GM19455 (cell line): Measurements from ENCODE around the gene TNNC2.
"Not testable (repeated sequence)": the region's sequence is repeated elsewhere in the genome, so short reads cannot be mapped to it uniquely, and the experiment has no call there.

Experiments used
- ATAC-seq: cut with Tn5 transposase; IDR thresholded peaks from one replicate; pipeline ENCODE4 v1.9.1; 2021; ENCODE audit not compliant: unreplicated experiment

Gene TNNC2

GRCh38 chr20:45827030-45827652 is at the start of gene TNNC2:
Gene TNNC2 (minus strand): TSS chr20:45827312. CDS start chr20:45827248, 64 bp downstream.
- no peak for ATAC-seq

DNA sequence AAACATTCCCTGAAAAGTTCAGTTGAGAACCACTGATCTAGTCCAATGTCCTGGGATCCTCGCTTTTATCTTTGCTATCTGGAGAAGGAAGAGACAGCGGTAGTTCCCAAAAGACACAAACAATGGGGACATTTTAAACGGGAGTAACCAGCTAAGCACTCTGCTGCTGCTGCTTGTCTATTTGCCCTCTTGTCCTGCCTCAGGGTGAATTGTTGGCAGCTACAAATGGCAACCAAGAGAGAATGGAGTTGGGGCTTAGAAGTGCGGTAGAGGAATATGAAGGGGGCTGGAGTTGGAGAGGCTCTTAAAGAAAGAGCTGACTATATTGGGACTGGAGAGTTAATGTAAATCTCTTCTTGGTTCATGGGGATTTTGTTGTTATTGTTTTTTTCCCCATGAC is 47.5 kb upstream of the TNNC2 start:
- ATAC-seq: no peak

DNA sequence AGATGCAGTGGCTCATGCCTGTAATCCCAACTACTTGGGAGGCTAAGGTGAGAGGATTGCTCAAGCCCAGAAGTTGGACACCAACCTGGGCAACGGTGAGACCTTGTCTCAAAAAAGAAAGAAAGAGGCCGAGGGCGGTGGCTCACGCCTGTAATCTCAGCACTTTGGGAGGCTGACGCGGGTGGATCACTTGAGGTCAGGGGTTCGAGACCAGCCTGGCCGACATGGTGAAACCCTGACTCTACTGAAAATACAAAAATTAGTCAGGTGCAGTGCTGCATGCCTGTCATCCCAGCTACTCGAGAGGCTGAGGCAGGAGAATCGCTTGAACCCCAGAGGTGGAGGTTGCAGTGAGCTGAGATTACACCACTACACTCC is 47.0 kb upstream of the TNNC2 start:
- not testable (repeated sequence) for ATAC-seq

GRCh38 chr20:45873409-45874103 is 46.4 kb upstream of the TNNC2 start:
- ATAC-seq: no peak

- ATAC-seq: no peak
These were observed 45.5 kb upstream of the TNNC2 start for GRCh38 chr20:45872626-45873025.

- no peak for ATAC-seq
These were observed 40.7 kb upstream of the TNNC2 start for GRCh38 chr20:45867819-45868176.

DNA sequence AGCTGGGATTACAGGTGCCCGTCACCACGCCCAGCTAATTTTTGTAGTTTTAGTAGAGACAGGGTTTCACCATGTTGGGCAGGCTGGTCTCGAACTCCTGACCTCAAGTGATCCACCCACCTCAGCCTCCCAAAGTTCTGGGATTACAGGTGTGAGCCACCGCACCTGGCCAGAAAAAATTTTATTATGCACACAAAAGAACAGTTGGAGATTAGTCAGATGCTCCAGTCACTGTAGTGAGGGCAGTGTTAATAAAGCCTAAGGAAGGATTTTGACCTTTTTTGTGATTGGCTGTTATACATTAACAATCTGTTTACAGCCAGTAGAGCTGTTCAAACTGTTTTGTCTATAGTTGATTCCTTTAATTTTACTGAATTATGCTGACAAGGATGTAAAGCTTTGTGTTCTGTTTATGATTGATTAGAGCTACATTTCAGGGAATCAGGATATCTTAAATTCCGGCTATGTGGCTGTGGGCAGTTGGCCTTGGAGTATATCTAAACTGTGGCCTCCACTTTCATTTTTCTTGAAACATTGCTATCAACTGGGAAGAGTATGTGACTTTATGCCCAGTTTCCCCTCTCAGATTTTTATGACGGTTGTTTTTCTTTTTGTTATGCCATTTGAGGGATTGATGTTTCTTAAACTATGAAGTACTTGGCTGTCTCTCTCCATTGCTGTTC is 40.2 kb upstream of the TNNC2 start:
- ATAC-seq: no peak

GRCh38 chr20:45866454-45866853 is 39.3 kb upstream of the TNNC2 start:
- no peak for ATAC-seq

DNA sequence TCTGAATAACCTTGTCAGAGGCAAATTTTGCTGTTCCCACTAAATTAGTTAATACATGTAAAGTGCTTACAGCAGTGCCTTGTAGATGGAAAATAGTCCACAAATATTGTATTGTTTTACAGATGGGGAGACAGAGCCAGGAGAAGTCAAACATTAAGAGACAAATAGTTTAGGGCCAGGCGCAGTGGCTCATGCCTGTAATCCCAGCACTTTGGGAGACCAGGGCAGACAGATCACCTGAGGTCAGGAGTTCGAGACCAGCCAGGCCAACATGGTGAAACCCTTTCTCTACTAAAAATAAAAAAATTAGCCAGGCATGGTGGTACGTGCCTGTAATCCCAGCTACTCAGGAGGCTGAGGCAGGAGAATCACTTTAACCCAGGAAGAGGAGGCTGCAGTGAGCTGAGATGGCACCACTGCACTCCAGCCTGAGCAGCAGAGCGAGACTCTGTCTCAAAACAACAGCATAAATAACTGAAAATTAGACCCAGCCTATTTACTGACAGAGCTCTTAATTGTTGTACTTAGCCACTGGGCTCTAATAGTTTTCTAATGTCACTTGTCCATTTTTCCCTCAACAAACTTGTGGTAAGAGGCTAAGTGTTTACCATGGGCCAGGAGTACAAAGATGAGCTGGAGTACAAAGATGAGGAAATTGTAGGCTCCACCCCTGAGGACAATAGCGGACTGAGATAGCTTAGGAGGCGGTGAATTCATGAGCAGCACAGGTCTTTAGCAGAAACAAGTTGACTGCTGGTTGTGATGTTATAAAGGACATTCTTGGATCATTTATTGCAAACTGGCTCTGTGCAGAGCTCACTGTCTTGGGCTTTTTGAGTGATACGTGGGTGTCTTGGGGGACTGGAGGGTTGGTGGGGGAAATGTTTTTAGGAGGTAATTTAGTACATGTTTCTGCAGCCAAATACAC is 36.7 kb upstream of the TNNC2 start:
- no peak for ATAC-seq

DNA sequence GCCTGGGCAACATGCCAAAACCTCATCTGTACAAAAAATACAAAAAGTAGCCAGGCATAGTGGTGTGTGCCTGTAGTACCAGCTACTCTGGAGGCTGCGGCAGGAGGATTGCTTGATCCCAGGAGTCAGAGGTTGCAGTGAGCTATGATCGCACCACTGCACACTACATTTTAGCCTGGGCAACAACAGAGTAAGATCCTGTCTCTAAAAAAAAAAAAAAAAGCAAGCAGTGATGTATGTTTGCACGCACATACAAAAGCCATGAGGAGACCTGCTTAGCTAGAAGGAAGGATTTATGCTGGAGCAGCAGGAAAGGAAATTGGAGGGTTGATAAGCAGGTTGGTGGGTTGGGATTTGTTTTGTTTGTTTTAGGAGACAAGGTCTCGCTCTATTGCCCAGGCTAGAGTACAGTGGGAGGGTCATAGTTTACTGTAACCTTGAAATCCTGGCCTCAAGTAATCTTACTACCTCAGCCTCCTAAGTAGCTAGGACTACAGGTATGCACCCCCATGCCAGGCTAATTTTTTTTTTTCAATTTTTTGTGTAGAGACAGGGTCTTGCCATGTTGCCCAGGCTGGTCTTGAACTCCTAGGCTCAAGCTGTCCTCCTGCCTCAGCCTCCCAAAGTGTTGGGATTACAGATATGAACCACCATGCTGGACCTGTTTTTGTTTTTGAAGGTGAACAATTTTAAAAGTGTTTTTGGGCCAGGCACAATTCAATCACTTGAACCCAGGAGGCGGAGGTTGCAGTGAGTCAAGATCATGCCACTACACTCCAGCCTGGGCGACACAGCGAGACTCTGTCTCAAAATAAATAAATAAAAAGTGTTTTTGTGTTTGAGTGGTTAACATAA is 34.3 kb upstream of the TNNC2 start:
- ATAC-seq: no peak

DNA sequence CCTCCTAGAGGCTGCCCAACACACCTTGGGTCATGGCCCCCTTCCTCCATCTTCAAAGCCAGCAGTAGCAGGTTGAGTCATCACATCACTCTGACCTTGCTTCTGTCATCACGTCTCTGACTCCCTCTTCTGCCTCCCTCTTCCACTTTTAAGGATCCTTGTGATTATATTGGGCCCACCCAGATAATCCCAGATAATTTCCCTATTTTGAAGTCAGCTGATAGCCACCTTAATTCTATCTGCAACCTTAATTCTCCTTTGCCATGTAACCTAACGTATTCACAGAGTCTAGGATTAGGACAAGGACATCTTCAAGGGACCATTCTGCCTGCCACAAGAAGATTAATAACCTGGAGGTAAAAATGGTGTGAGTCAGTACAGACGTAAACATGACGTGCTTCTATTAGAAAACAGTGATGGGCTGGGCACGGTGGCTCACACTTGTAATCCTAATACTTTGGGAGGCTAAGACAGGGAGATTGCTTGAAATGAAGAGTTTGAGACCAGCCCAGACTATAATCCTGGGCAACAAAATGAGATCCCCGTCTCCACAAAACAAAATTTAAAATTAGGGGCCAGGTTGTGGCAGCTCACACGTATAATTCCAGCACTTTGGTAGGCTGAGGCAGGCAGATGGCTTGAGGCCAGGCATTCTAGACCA is 33.6 kb upstream of the TNNC2 start:
- ATAC-seq: no peak

- ATAC-seq: no peak
These were observed 32.8 kb upstream of the TNNC2 start for GRCh38 chr20:45859916-45860315.

DNA sequence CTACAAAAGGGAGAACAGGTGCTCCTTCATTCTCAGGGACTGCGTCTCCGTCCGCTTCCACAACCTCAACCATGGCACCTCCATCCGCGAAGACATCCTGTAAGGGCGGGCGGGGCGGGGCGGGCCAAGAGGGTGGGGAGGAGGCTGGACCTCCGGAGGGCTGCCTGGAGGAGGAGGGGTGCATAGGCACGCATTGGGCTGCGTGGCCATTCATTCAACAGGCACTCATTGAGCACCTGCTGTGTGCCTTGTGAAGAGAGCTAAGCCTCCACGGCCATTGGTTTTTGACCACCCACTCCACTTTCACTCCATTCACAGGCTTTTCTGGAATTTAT is 30.7 kb upstream of the TNNC2 start:
- peak; percentile 31 for ATAC-seq

GRCh38 chr20:45857114-45857881 is 30.2 kb upstream of the TNNC2 start, which contains the start of the genes ACOT8 and ZSWIM3:
Gene ACOT8 (minus strand): TSS chr20:45857392. CDS start chr20:45857315, 77 bp downstream.
Gene ZSWIM3 (plus strand): TSS chr20:45857614. CDS start chr20:45857826, 212 bp downstream.
- ATAC-seq: peak; percentile 95

DNA sequence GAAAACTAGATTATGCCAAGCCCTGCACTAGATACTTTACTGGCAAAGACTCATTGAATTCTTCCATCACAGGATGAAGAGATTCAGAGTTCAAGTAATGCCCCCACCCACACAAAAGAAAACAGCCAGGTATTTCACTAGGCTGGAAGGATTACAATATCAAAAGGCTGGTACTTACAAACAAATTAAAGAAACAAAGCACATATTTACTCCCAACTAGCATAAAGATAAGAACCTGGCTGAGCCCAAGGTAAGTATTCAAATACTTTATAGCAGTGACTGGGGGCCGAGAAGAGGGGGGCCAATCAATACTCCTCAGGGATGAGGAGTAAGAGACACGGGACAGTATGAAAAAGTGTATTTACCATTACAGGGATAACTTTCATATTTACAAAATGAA is 26.4 kb upstream of the TNNC2 start:
- no peak for ATAC-seq

DNA sequence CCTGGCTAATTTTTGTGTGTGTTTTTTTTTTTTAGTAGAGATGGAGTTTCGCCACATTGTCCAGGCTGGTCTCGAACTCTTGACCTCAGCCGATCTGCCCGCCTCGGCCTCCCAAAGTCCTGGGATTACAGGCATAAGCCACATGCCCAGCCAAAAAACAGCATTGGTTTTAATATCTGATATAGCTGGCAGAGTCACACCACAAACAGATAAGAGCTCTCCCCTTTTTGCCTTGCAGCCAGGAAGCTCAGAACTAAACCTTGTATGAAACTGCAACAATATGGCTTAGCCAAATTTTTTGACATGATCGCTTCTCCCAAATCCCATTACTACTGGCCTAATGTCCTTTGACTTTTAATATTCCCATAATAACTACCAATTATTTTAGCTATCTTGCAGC is 25.2 kb upstream of the TNNC2 start:
- no peak for ATAC-seq

DNA sequence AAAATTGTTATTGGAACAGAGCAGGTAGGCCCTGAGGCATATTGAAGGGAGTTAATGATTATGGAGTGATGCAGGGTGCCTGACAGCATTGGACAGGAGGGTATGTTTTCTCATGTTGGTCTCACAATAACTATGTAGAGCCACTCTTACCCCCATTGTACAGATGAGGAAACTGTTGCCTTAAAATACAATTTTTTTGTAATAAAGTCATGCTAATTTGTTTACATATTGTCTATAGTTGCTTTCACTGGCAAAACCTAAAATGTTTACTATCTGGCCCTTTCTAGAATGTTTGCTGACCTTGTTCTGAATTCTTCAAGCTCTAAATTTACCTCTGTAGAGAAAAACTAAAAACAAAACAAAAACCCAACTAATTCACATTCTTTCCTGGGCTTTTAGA is 24.4 kb upstream of the TNNC2 start:
- ATAC-seq: no peak

- ATAC-seq: no peak
These were observed 23.8 kb upstream of the TNNC2 start for GRCh38 chr20:45850926-45851325.

GRCh38 chr20:45850238-45850637 is 23.1 kb upstream of the TNNC2 start:
- ATAC-seq: no peak
